ENCODE measurements around the gene VEGFC.

The VEGFC gene

GRCh38 chr4:176798540-176798939, 5.8 kb upstream of the VEGFC start:
- no peak for DNase-seq (ENCODE audit: low read depth)

- DNase-seq (ENCODE audit: low read depth), result no peak
These were observed 2.7 kb upstream of the VEGFC start for GRCh38 chr4:176795441-176795840.

- DNase-seq (ENCODE audit: low read depth), result no peak
These were observed 1.9 kb upstream of the VEGFC start for GRCh38 chr4:176794651-176795050.

DNA sequence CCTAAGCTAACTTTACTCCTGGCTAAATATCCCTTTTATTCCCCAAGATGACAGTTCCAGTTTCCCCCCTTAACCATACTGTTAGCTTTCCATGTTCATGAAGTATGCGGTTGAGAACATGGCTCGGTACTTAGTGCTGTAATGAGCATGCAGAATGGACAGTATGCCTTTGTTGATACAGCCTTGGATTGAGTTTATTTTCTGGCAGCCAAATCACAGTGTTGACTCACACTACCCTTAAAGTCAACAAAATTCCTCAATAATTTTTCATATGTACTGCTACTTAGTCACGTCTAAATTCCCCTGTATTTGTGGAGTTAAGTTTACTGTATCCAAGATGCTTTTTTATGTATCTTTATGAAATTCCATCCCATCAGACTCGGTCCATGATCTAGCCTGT, 1.4 kb upstream of the VEGFC start:
- no peak for DNase-seq (ENCODE audit: low read depth)

DNA sequence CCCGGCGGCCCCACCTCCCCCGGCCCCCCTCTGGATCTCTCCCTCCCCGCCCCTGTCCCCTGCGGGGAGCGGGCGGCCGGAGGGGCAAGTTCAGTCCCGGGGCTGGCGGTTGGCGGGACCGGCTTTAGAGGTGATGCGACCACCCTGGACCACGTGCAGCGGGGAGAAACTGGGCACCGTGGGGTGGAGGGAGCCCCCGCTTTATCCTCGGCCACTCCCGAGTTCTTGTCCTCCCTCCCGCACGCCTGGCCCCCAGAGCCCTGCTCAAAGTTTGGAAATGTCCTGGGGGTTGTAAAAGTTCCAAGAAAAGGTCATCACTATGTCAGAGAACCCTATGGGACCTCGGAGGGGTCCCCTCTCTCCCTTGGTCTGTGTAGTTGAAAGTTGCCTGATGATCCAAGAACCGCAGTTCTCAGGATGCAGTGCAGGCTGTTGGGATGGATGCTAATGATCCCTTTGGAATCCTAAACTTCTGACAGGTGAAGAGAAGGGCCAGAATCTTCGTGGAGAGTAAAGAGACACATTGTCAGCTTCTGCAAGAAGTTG, 411 bp upstream of the VEGFC start:
- DNase-seq (ENCODE audit: low read depth), result no peak

- DNase-seq (ENCODE audit: low read depth), result no peak
These were observed 964 bp downstream of the VEGFC start for GRCh38 chr4:176791591-176792325.

- DNase-seq (ENCODE audit: low read depth), result no peak
These were observed 2.3 kb downstream of the VEGFC start for GRCh38 chr4:176790398-176790797.

- DNase-seq (ENCODE audit: low read depth), result no peak
These were observed 2.8 kb downstream of the VEGFC start for GRCh38 chr4:176789955-176790354.

DNA sequence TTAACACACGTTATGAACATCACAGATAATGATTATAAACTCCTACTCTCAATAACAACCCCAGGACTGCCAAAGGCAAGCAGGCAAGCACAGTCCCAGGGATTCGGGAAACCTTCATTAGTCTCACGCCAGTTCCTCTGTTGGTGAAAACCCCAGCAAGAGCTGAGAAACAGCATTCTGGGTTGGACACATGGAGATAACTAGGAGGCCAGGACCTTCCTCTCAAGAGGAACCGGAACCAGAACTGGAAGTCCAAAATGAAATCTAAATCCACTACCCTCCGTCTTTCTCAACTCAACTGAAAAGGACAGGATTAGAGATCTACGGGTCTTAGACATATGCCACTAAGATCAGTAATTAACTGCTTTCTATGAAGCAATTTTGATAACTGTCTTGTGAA, 3.8 kb downstream of the VEGFC start:
- DNase-seq (ENCODE audit: low read depth), result no peak

DNA sequence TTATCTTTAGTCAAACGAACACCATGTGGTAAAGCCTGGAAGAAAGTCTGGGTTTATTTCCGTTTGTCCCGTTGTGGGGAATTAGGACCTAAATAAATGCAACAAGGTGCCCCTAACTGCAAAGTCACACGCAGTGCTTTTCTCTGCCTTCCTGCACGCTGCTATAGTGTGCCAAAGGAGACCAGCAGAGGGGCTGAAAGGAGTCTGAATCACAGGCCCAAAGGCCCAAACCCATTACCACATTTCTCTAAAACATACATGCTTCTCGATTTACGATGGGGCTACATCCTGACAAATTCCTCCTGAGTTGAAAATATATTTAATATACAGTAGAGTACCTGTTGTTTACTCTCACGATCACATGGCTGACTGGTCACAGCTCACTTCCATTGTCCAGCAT, 4.5 kb downstream of the VEGFC start:
- DNase-seq (ENCODE audit: low read depth), result no peak

DNA sequence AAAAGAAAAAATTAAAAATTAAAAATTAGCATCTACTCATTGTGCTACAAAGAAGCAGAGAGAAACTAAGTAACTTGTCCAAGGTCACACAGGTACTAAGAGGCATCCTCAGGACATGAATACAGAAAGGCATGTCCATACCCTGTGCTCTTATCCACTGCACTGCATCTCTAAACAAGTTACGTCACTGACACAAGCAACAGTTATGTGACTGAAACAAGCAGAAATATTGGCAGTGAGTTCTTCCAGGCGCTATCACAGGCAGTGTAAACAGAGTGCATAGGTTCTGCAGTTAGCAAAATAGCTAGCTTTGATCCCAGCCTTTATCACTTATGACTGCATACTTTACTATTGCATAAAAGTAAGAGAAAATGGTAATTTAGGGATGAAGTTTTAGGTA, 7.9 kb downstream of the VEGFC start:
- no peak for DNase-seq (ENCODE audit: low read depth)

- no peak for DNase-seq (ENCODE audit: low read depth)
These were observed 9.9 kb downstream of the VEGFC start for GRCh38 chr4:176782794-176783193.

- DNase-seq (ENCODE audit: low read depth), result no peak
These were observed 10.5 kb downstream of the VEGFC start for GRCh38 chr4:176782191-176782590.

GRCh38 chr4:176781739-176782100, 11.0 kb downstream of the VEGFC start:
- no peak for DNase-seq (ENCODE audit: low read depth)

GRCh38 chr4:176780995-176781738, 11.6 kb downstream of the VEGFC start:
- no peak for DNase-seq (ENCODE audit: low read depth)

DNA sequence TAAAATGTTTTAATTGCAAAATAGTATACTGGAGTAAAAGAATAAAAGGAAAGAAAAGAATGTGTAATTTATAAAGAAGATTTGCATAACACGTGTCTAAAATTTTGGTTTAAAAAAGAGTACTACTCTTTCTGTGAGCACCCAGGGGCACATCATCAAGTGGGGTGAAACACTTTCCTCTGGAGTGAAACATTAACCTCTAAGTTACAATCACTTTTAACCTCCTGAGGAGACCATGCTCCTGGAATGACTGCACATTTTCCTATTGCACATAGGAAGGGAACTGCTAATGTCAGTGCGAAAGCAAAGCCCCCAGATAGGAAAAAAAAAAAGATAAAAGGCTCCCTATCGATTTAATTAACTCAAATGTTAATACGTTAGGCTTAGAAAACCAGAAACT, 13.3 kb downstream of the VEGFC start:
- no peak for DNase-seq (ENCODE audit: low read depth)

- no peak for DNase-seq (ENCODE audit: low read depth)
These were observed 14.2 kb downstream of the VEGFC start for GRCh38 chr4:176778491-176778890.

- no peak for DNase-seq (ENCODE audit: low read depth)
These were observed 14.7 kb downstream of the VEGFC start for GRCh38 chr4:176778063-176778462.

DNA sequence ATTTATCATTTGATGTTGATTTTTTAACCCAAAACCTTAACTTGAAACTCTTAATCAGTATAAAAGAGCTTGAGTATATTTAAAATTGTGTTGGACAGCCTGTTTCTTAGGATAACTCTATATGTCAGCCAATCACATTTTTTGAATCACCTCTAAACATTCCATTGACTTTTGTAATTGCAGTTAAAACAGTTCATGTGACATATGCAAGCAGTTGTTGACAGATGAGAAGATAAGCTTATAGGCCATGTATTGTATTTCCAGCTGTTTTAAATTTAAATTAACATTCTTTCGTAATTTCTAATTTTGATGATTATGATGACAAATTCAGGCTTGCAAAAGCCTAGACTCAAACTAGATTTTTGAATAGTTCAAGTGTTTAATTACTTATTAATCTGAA, 17.4 kb downstream of the VEGFC start:
- no peak for DNase-seq (ENCODE audit: low read depth)

GRCh38 chr4:176774852-176775251, 17.9 kb downstream of the VEGFC start:
- no peak for DNase-seq (ENCODE audit: low read depth)

DNA sequence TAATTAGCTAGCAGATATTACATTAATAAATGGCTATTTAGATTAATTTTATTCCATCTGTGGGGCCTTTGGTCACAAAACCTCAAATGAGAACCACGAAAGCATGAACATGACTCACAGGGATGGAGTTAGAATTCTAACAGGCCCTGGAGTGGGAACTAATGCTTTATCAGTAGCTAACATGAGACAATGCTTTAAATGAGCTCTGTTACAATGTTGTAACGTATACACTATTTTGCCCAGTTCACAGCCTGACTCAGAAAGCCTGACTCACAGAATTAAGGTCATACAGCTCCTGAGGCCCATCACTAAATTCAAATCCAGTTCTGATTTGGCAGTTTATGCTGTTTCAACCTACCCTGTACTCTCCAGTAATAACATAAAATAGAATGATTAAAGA, 23.2 kb downstream of the VEGFC start:
- no peak for DNase-seq (ENCODE audit: low read depth)

GRCh38 chr4:176767183-176767582, 25.5 kb downstream of the VEGFC start:
- DNase-seq (ENCODE audit: low read depth), result no peak

GRCh38 chr4:176762661-176763308, 29.9 kb downstream of the VEGFC start:
- DNase-seq (ENCODE audit: low read depth), result no peak
